ENCODE data around the gene RDH13.
"Not testable (repeated sequence)": the region's sequence is repeated elsewhere in the genome, so short reads cannot be mapped to it uniquely, and the experiment has no call there.

The RDH13 gene

GRCh38 chr19:55062735-55063491 lies at the start of gene RDH13:
TSS of gene RDH13 (minus strand) at chr19:55063148. CDS start at chr19:55063032, 116 bp downstream.
- DNase-seq = peak; percentile 90

- no peak for DNase-seq
Observed at GRCh38 chr19:55112246-55112776, 49.4 kb upstream of the RDH13 start.

- DNase-seq = no peak
Observed at GRCh38 chr19:55111238-55111831, 48.4 kb upstream of the RDH13 start.

- no peak for DNase-seq
Observed at GRCh38 chr19:55109527-55110291, 46.8 kb upstream of the RDH13 start.

GRCh38 chr19:55107252-55107651 lies 44.3 kb upstream of the RDH13 start:
- not testable (repeated sequence) for DNase-seq

- no peak for DNase-seq
Observed at GRCh38 chr19:55106591-55106990, 43.6 kb upstream of the RDH13 start.

GRCh38 chr19:55105237-55105636 lies 42.3 kb upstream of the RDH13 start:
- DNase-seq = no peak

- no peak for DNase-seq
Observed at GRCh38 chr19:55103190-55103589, 40.2 kb upstream of the RDH13 start.

GRCh38 chr19:55101261-55101660 lies 38.3 kb upstream of the RDH13 start:
- no peak for DNase-seq

GRCh38 chr19:55099557-55100506 lies 36.9 kb upstream of the RDH13 start:
- no peak for DNase-seq

- DNase-seq = no peak
Observed at GRCh38 chr19:55098716-55099556, 36.0 kb upstream of the RDH13 start.

- DNase-seq = no peak
Observed at GRCh38 chr19:55097864-55098715, 35.1 kb upstream of the RDH13 start.

- DNase-seq = no peak
Observed at GRCh38 chr19:55096061-55096701, 33.2 kb upstream of the RDH13 start.

- no peak for DNase-seq
Observed at GRCh38 chr19:55095260-55096060, 32.5 kb upstream of the RDH13 start.

- DNase-seq = no peak
Observed at GRCh38 chr19:55094456-55095259, 31.7 kb upstream of the RDH13 start.

GRCh38 chr19:55092423-55093318 lies 29.7 kb upstream of the RDH13 start:
- no peak for DNase-seq

GRCh38 chr19:55091955-55092354 lies 29.0 kb upstream of the RDH13 start:
- DNase-seq = no peak
